ENCODE data around the gene KRTAP12-3. TPM values are rescaled to one million over a fixed set of nuclear protein-coding genes. Genes with fewer than 3 reads are reported as not detected.

Gene KRTAP12-3
- total and polyA plus RNA-seq, 10 of the 15 experiments (the other 5 are each of a cell fraction or from before 2014, with no cell fraction given), result not detected

GRCh38 chr21:44702111-44702972, 44.6 kb downstream of the KRTAP12-3 start:
- DNase-seq (ENCODE audit: low read depth, low spot score) (no peak), FAIRE-seq (no peak), ATAC-seq (no peak)
- Histone ChIP-seq H3K4me1 (ENCODE audit: control insufficient read depth, insufficient read depth, low read length) (no peaks in the 10 kb centered on the region), H3K79me2 (ENCODE audit: control insufficient read depth, insufficient read depth, low read length) (no peaks in the 10 kb centered on the region), H3K27me3 (replicated peaks in 1 of 2; ENCODE audit: control insufficient read depth in 2 of 2, insufficient read depth in 2 of 2, low read length in 1 of 2) (peaks cover 2 to 5% of the 10 kb centered on the region in 2 experiments; a peak in 3 of 4 replicates), H2AFZ (ENCODE audit: control insufficient read depth, low read depth, low read length) (no peak overlapping the region), H4K20me1 (ENCODE audit: control insufficient read depth, insufficient read depth) (no peaks in the 10 kb centered on the region), H3K9ac (ENCODE audit: control insufficient read depth, insufficient read depth, low read length) (no peak overlapping the region), H3K9me3 (replicated peaks; ENCODE audit: control insufficient read depth, insufficient read depth, low read length) (peaks cover 6% of the 10 kb centered on the region; the same call in 1 of the 3 replicates), H3K36me3 (ENCODE audit: control insufficient read depth in 2 of 2, insufficient read depth in 2 of 2, low read length in 1 of 2) (no peaks in the 10 kb centered on the region), H3K4me3 (no peak overlapping the region), H3K4me2 (ENCODE audit: control insufficient read depth, insufficient read depth) (no peak overlapping the region), H3K27ac (ENCODE audit: control insufficient read depth, insufficient read depth) (no peak overlapping the region)
- 37% methylated on average over 20 of the region's 22 CpGs for WGBS (ENCODE audit: insufficient coverage, insufficient replicate concordance, low lambda C conversion rate, missing lambda C conversion rate)
- in situ Hi-C loops (cut with MboI) (no loop called here), intact Hi-C loops (cut with micrococcal nuclease; ENCODE audit: unreplicated experiment) (no loop called here)
- ChIA-PET CTCF (no interaction called here), POLR2A (interaction anchor here (0.6 kb wide), 1 partner anchor 1022 kb away, joined by 4 read pairs; no protein-coding TSS in a partner anchor), RAD21 (ENCODE audit: unreplicated experiment) (no interaction called here), SMC1A (ENCODE audit: uncharacterized antibody, unreplicated experiment) (no interaction called here)
- BruUV-seq (replicated peaks), result no TSS peak
- TF ChIP-seq EED (IDR thresholded peaks at IDR 0.05; ENCODE audit: low read depth) (no peak), NKRF (conservative IDR thresholded peaks at IDR 0.05) (no peak), CUX1 (IDR thresholded peaks at IDR 0.05; ENCODE audit: insufficient replicate concordance, low read depth, low read length) (no peak), SPI1 (IDR thresholded peaks at IDR 0.05; ENCODE audit: borderline replicate concordance, insufficient read depth, low read depth, low read length) (no peak), IRF5 (IDR thresholded peaks at IDR 0.05; ENCODE audit: borderline replicate concordance) (no peak), MTA2 (IDR thresholded peaks at IDR 0.05; ENCODE audit: low read depth) (no peak), IKZF2 (IDR thresholded peaks at IDR 0.05) (no peak), RCOR1 (conservative IDR thresholded peaks at IDR 0.05; ENCODE audit: low read depth, low read length) (no peak), EGR1 (IDR thresholded peaks at IDR 0.05; ENCODE audit: borderline replicate concordance in 1 of 2, low read depth in 2 of 2, low read length in 2 of 2) (no peak), KAT2A (conservative IDR thresholded peaks at IDR 0.05; ENCODE audit: control insufficient read depth, low read depth, low read length) (no peak), RELB (IDR thresholded peaks at IDR 0.05; ENCODE audit: low read depth) (no peak), BHLHE40 (IDR thresholded peaks at IDR 0.05; ENCODE audit: borderline replicate concordance in 1 of 2, low read depth in 2 of 2, low read length in 1 of 2) (no peak)
